Glutamatergic neuron (in vitro differentiated cells): ENCODE data around the gene TP53AIP1. TPM values are rescaled to one million over a fixed set of nuclear protein-coding genes. Genes with fewer than 3 reads are reported as not detected.

Experiments
- DNase-seq: peaks from one replicate; pipeline ENCODE4 v3.0.0; 2022
- H3K27ac Mint-ChIP-seq: one replicate; pipeline ENCODE4 v1.8.0; 2020; ENCODE audit warnings: mild to moderate bottlenecking, mixed read lengths, inconsistent platforms; ENCODE audit not compliant: unreplicated experiment
- H3K27me3 Mint-ChIP-seq: one replicate; pipeline ENCODE4 v1.8.0; 2020; ENCODE audit warnings: mild to moderate bottlenecking, moderate library complexity, mixed read lengths, inconsistent platforms; ENCODE audit not compliant: unreplicated experiment
- H3K36me3 Mint-ChIP-seq: one replicate; pipeline ENCODE4 v1.8.0; 2020; ENCODE audit warnings: mild to moderate bottlenecking, mixed read lengths, inconsistent platforms; ENCODE audit not compliant: unreplicated experiment
- H3K4me1 Mint-ChIP-seq: one replicate; pipeline ENCODE4 v1.8.0; 2020; ENCODE audit warnings: mild to moderate bottlenecking, low read depth, mixed read lengths, inconsistent platforms; ENCODE audit not compliant: unreplicated experiment
- H3K4me3 Mint-ChIP-seq: one replicate; pipeline ENCODE4 v1.8.0; 2020; ENCODE audit warnings: mild to moderate bottlenecking, mixed read lengths, inconsistent platforms; ENCODE audit not compliant: unreplicated experiment
- H3K9me3 Mint-ChIP-seq: one replicate; pipeline ENCODE4 v1.8.0; 2020; ENCODE audit warnings: mild to moderate bottlenecking, moderate library complexity, mixed read lengths, inconsistent platforms; ENCODE audit not compliant: unreplicated experiment
- total RNA-seq: library from RNA; stranded (reverse); fragmentation: NEBNext Ultra II Directional; extraction: Animal tissue kit (Norgen Biotek cat#: 25700); gene quantifications from one replicate; pipeline ENCODE4 v1.2.1, GENCODE V29; 2021; ENCODE audit not compliant: unreplicated experiment
- TF ChIP-seq, protein P1 (sequence below): fragments of 200-600 bp; sonication (generic); IDR thresholded peaks from one replicate; pipeline ENCODE4 v1.5.0; 2021; ENCODE audit not compliant: partially characterized antibody, unreplicated experiment

The TP53AIP1 gene
- total RNA-seq, 1 donor from 2014 or later, result 0.34 TPM

DNA sequence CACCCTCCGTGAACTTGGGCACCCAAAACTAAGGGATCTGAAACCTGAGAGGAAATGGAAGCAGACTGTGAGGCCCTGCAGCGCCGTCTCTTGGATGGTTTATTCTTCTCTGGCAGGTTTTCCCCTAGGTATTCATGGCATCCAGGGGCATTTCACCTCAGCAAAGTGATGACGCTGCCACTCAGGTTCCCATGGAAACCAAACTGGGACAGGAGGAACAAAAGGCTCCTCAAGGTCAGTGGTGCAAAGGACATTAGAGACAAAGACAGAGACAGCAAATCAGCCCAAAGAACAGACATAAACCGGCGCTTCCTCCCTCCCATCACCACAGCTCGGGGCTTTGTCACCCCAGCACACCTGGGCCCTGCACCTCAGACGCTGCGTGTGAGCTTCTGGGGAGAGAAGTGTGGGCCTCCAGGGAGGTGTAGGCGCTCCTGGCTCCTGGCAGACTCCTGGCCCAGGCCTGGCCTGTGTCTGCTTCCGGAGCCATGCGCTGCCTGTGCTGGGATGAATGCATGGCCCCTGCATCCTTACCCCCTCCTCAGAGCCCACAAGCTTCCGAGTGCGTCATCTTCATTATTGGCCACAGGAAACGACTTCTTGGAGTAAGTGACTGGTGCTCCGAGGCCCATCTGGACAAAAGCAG, 5.9 kb downstream of the TP53AIP1 start:
- peaks cover 11% of the 10 kb centered on the region for H3K27me3 Mint-ChIP-seq
- peaks cover 2% of the 10 kb centered on the region for H3K9me3 Mint-ChIP-seq
- TF ChIP-seq, protein P1, sequence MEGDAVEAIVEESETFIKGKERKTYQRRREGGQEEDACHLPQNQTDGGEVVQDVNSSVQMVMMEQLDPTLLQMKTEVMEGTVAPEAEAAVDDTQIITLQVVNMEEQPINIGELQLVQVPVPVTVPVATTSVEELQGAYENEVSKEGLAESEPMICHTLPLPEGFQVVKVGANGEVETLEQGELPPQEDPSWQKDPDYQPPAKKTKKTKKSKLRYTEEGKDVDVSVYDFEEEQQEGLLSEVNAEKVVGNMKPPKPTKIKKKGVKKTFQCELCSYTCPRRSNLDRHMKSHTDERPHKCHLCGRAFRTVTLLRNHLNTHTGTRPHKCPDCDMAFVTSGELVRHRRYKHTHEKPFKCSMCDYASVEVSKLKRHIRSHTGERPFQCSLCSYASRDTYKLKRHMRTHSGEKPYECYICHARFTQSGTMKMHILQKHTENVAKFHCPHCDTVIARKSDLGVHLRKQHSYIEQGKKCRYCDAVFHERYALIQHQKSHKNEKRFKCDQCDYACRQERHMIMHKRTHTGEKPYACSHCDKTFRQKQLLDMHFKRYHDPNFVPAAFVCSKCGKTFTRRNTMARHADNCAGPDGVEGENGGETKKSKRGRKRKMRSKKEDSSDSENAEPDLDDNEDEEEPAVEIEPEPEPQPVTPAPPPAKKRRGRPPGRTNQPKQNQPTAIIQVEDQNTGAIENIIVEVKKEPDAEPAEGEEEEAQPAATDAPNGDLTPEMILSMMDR, result no peak
- H3K36me3 Mint-ChIP-seq, result no peaks in the 10 kb centered on the region
- peak overlapping the region; percentile 22 for H3K27ac Mint-ChIP-seq
- no peak for DNase-seq
- H3K4me1 Mint-ChIP-seq, result peaks cover 35% of the 10 kb centered on the region
- H3K4me3 Mint-ChIP-seq, result peak overlapping the region; percentile 65

DNA sequence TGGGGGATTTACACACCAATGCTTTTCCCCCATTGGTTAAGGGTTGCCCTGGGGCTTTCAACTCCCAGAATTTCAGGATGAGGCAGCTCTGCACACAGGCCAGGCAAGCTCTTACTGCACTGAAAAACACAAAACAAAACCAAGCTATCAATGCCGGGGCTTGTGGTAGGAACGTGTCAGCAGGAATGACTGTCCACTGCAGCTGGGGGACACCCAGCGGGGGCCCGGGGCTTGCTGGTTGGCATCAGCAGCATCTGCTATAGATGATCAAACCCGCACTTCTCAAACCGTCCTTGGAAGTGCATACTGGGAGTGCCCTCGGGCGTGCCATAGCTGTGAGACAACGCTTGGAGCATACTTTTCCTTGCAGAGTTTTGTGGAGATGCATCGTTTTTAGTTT, 7.7 kb downstream of the TP53AIP1 start:
- TF ChIP-seq, protein P1, result no peak
- Mint-ChIP-seq H3K4me1 (peaks cover 39% of the 10 kb centered on the region), H3K9me3 (peaks cover 4% of the 10 kb centered on the region), H3K27me3 (peaks cover 15% of the 10 kb centered on the region), H3K27ac (no peak overlapping the region), H3K4me3 (no peak overlapping the region), H3K36me3 (no peaks in the 10 kb centered on the region)
- no peak for DNase-seq

- H3K4me3 Mint-ChIP-seq, result no peak overlapping the region
- TF ChIP-seq, protein P1, result no peak
- peaks cover 18% of the 10 kb centered on the region for H3K27me3 Mint-ChIP-seq
- DNase-seq, result no peak
- peaks cover 44% of the 10 kb centered on the region for H3K4me1 Mint-ChIP-seq
- H3K9me3 Mint-ChIP-seq, result peaks cover 4% of the 10 kb centered on the region
- H3K27ac Mint-ChIP-seq, result no peak overlapping the region
- H3K36me3 Mint-ChIP-seq, result no peaks in the 10 kb centered on the region
These were observed 8.3 kb downstream of the TP53AIP1 start for GRCh38 chr11:128934351-128934750.

DNA sequence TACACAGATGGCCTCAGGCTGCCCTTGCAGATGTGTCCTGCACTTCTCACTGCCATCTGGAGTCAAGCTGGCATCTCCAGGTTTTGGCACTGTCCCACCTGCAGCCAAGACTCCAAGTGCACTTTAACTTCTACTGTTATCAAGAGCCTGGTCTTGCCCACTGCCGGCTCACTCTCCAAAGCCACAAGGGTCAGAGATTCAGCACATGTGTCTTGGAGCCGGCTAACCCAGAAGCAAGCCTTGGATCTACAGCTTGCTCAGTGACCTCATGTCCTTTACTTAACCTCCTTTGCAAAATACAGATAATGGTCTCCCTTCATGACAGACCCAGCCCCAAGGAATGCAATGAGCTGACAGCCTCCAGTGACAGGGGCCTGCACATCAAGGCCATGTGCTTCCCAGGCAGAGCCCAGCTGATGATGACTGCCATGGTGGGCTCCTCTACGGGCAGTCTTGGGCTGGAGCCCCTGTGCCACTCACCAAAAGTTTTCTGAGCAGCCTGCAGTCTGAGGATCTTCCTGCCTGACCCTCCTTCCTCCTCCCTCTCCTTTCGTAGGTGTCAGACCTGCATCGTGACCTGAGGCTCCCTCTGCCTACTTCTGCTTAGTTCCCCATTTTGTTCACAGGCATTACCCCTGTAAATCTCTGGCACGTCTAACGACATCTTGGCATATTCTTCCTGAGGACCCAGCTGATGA, 9.0 kb downstream of the TP53AIP1 start:
- no peaks in the 10 kb centered on the region for H3K36me3 Mint-ChIP-seq
- H3K27me3 Mint-ChIP-seq, result peaks cover 18% of the 10 kb centered on the region
- TF ChIP-seq, protein P1, result no peak
- H3K4me3 Mint-ChIP-seq, result no peak overlapping the region
- no peak for DNase-seq
- H3K9me3 Mint-ChIP-seq, result peaks cover 4% of the 10 kb centered on the region
- H3K27ac Mint-ChIP-seq, result no peak overlapping the region
- peaks cover 40% of the 10 kb centered on the region for H3K4me1 Mint-ChIP-seq

GRCh38 chr11:128931668-128932067, 11.0 kb downstream of the TP53AIP1 start:
- TF ChIP-seq, protein P1, result no peak
- Mint-ChIP-seq H3K27me3 (peaks cover 17% of the 10 kb centered on the region), H3K36me3 (no peaks in the 10 kb centered on the region), H3K4me1 (peaks cover 39% of the 10 kb centered on the region), H3K27ac (no peak overlapping the region), H3K4me3 (no peak overlapping the region), H3K9me3 (peaks cover 4% of the 10 kb centered on the region)
- DNase-seq, result no peak
